HTERT RPE-1 (cell line): ENCODE measurements around the gene TAGAP.
"Not testable (repeated sequence)": the region's sequence is repeated elsewhere in the genome, so short reads cannot be mapped to it uniquely, and the experiment has no call there.

Source experiments
- in situ Hi-C: fragments of 300-500 bp; cut with MboI; formaldehyde crosslinking; loops from 4 replicates; pipeline ENCODE4 v1.14.3; 2020; ENCODE audit warnings: low sequenced_read_pairs

TAGAP gene

GRCh38 chr6:159047891-159048685 is 3.3 kb upstream of the TAGAP start:
- in situ Hi-C loops: no loop called here

GRCh38 chr6:159045801-159046200 is 1.0 kb upstream of the TAGAP start:
- in situ Hi-C loops: no loop called here

GRCh38 chr6:159043947-159044346 is 844 bp downstream of the TAGAP start:
- in situ Hi-C loops: no loop called here

- in situ Hi-C loops: no loop called here
Observed at GRCh38 chr6:159043251-159043650, 1.5 kb downstream of the TAGAP start.

- in situ Hi-C loops: no loop called here
Observed at GRCh38 chr6:159042826-159043181, 2.0 kb downstream of the TAGAP start.

- in situ Hi-C loops: no loop called here
Observed at GRCh38 chr6:159042003-159042825, 2.6 kb downstream of the TAGAP start.

GRCh38 chr6:159041181-159041580 is 3.6 kb downstream of the TAGAP start:
- in situ Hi-C loops: no loop called here

- in situ Hi-C loops: no loop called here
Observed at GRCh38 chr6:159039885-159040258, 4.9 kb downstream of the TAGAP start.

- in situ Hi-C loops: no loop called here
Observed at GRCh38 chr6:159038914-159039884, 5.6 kb downstream of the TAGAP start.

- in situ Hi-C loops: not testable (repeated sequence)
Observed at GRCh38 chr6:159038318-159038717, 6.5 kb downstream of the TAGAP start.

GRCh38 chr6:159037756-159038290 is 7.0 kb downstream of the TAGAP start:
- in situ Hi-C loops: no loop called here

- in situ Hi-C loops: no loop called here
Observed at GRCh38 chr6:159036673-159037072, 8.1 kb downstream of the TAGAP start.

GRCh38 chr6:159035891-159036290 is 8.9 kb downstream of the TAGAP start:
- in situ Hi-C loops: no loop called here

- in situ Hi-C loops: no loop called here
Observed at GRCh38 chr6:159033160-159034049, 11.4 kb downstream of the TAGAP start.

GRCh38 chr6:159031846-159032245 is 12.9 kb downstream of the TAGAP start:
- in situ Hi-C loops: no loop called here

GRCh38 chr6:159030168-159030567 is 14.6 kb downstream of the TAGAP start:
- in situ Hi-C loops: no loop called here

- in situ Hi-C loops: not testable (repeated sequence)
Observed at GRCh38 chr6:159025224-159025623, 19.6 kb downstream of the TAGAP start.

GRCh38 chr6:159023893-159024292 is 20.9 kb downstream of the TAGAP start:
- in situ Hi-C loops: no loop called here

- in situ Hi-C loops: no loop called here
Observed at GRCh38 chr6:159020011-159020410, 24.8 kb downstream of the TAGAP start.
